Inflammatory macrophage (primary cell): Measurements from ENCODE around the gene TMEM231.
"Not testable (repeated sequence)": the region's sequence is repeated elsewhere in the genome, so short reads cannot be mapped to it uniquely, and the experiment has no call there.

Source experiments
- DNase-seq, 2 donors: peaks; one replicate each; pipeline ENCODE4 v3.0.0-alpha.2; 2020 to 2022

The TMEM231 gene

DNA sequence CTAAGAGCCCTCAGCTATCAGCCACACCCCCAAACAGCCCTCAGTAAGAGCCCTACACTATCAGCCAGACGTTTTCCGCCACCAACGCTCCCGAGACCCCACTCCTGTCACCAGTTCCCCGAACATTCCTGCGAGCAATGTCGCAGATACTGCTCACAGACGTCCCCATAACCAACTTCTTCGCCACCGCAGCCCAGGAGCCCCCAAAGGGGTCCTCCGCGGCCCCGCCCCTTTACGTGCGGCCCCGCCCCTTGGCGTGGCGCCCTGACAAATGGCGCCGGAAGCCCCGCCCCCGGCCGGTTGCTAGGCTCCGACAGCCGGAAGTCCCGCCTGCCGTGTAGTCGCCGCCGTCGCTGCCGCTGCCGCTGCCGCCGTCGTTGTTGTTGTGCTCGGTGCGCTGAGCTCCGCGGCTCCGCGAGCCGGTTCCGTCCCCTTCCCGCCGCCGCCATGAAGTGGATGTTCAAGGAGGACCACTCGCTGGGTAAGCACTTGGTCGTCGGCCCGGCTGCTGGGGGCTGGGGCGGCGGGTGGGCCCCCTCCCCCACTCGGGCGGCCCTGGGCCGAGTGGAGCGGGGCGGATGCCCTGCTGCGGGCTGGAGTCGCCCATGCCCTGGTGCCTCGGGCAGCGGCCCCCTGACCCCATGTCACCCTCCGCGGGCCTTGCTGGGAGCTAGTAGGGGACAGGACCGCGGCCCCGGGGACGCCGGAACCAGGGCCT, 10.1 kb upstream of the TMEM231 start, which contains the start of gene GABARAPL2:
TSS of gene GABARAPL2 (plus strand) at position 340 of the 718 bp plus-strand sequence. CDS start at position 448, 108 bp downstream.
- DNase-seq, result peak; percentile 87 to 93

DNA sequence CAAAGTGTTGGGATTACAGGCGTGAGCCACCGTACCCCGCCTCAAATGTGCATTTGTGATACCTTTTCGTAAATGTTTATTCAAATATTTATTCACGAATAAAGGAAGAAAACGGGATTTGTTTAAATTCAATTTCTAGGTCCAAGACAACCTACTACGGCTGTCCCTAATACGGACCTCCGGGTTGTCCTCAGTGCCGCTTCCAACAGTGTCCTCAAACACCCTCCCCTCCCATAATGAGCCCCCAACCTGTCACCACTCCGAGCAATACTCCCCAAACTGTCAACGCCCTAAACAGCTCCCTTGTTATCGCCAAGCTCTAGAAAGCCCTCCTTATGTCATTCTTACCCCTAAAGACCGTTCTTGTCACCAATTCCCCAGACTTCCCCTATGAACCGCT, 9.6 kb upstream of the TMEM231 start:
- no peak for DNase-seq

DNA sequence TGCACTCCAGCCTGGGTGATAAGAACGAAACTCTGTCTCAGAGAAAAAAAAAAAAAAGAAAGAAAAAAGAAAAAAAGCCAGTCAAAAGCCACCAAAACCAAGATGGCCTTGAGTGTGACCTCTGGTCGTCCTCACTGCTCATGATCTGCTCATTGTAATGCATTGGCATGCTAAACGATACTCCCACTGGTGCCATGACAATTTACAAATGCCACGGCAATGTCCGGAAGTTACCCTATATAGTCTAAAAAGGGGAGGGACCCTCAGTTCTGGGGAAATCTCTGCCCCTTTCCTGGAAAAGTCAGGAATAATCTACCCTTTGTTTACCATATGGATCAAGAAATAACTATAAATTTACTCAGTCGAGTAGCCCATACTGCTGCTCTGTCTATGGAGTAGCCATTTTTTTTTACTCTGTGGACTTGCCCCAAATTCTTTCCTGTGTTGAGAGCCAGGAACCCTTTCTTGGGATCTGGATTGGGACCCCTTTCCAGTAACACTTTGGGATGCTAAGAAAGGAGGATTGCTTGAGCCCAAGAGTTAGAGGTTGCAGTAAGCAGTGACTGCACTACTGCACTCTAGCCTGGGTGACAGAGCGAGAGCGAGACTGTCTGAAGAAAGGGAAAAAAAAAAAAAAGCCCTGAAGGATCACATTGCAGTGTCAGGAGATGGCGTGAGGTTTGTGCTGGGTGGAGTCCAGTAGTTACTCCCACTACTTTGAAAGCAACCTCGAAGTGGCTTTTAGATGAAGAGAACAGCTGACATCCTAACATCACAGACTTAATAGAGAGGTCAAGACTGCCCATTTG, 3.7 kb upstream of the TMEM231 start:
- no peak for DNase-seq

DNA sequence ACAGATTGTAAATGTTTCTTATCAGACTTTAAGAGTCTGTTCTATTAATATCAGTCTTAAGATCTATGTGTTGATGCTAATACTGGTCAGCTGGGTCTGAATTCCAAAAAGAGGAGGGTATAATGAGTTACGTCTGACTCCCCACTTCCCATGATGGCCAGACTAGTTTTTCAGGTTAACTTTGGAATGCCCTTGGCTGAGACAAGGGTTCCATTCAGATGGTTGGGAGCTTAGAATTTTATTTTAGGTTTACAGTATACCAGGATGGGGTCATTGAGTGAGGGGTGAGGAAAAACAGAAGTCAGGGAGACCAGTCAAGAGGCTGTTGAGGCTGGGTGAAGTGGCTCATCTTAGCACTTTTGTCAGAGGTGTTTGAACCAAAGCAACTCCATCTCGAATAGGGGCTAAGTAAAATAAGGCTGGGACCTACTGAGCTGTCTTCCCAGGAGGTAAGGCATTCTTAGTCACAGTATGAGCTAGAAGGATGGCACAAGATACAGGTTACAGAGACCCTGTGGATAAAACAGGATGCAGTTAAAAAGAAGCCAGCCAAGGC, 2.9 kb upstream of the TMEM231 start:
- DNase-seq, result no peak

DNA sequence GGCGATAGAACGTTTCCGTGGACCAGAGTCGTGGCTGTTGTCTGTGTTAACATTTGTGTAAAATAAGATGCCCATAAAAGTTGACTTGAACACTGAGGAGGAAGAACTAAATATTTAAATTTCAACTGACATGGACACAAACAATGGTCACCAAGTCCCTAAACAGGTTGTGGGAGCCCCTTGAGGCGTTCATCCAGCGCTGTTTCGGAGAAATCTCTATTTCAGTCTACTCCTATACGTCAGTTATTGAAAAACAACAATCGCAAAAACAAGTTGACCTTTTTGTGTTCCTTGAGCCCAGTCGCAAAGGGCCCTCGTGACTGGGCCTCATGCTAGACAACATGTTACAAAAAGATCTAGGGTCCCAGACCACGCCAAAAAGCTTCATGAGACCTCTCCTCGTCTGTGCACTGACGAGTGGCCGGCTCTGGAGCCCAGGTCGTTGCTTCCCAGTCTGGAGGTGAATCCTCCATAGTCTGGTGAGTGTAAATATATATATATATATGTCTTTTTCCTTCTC, 439 bp upstream of the TMEM231 start:
- no peak for DNase-seq

DNA sequence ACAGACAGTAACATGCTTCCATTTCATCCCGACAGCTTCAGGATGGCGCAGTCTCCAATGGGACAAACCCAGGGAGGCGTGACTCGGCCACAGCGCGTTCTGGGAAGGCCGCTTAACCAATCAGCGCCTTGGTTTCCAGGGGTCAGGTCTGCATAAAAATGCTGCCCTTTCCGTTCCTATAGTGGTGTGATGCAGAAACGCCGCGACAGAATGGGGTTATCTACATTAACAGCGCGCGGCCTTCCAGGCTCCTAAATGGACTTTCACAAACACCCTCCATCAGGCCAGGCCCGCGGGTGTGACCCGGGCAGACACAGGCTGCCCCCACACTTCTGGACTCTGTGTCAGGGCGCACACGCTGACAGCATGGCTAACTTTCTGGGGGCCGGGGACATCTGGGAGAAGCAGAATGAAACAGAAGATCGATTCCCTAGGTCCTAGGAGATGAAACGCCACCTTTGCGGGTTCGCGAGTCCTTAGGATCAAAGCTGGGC, 792 bp downstream of the TMEM231 start:
- DNase-seq, result peak; percentile 36 to 62

DNA sequence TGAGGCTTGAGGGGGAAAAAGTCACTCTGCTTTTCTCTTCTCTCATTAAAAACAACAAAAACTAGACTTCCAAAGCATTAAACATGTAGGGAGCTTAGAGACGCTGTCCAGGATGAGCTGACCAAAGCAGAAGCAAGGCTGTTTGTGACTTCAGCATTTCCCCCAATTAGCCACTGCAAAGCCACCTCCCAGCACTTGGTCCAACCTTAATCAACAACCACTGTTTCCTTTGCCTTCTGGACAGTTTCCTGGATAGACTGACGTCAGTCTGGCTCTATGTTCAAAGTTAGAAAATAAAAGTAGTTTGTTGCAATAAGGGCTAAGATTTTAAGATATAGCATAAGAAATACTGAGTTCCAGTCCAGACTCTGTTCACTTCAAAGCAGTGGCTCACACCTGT, 3.1 kb downstream of the TMEM231 start:
- no peak for DNase-seq

DNA sequence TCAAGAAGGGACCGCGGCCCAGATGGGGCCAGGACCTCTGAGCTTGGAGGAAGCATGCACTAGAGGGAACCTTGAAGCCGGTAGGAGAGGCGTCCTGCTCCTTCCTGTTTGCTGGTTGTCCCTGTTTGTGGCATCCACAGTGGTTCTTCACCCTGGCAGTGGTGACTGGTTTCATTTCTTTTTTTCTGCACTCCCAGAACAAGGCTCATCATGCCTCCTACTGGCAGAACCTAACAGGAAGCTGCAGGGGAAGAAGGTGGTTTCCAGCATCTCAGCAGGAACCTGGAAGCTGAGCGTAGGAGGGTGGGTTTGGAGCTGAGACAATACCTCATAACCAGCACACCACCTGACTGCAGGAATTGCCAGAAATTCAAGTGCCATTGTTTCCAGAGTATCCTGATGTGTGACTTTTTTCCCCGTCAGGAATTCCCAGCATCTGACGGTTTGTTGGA, 5.8 kb downstream of the TMEM231 start:
- DNase-seq, result peak; percentile 89 to 94

DNA sequence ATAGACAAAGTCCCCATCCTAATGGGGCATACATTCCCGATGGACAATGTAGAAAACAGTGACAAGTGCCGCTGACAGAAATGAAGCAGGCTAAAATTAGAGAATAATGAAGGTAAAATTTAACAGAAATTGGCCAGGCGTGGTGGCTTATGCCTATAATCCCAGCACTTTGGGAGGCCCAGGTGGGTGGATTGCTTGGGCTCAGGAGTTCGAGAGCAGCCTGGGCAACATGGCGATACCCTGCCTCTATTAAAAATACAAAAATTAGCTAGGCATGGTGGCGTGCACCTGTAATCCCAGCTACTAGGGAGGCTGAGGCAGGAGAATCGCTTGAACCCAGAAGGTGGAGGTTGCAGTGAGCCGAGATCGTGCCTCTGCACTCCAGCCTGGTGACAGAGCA, 7.6 kb downstream of the TMEM231 start:
- DNase-seq, result not testable (repeated sequence)

DNA sequence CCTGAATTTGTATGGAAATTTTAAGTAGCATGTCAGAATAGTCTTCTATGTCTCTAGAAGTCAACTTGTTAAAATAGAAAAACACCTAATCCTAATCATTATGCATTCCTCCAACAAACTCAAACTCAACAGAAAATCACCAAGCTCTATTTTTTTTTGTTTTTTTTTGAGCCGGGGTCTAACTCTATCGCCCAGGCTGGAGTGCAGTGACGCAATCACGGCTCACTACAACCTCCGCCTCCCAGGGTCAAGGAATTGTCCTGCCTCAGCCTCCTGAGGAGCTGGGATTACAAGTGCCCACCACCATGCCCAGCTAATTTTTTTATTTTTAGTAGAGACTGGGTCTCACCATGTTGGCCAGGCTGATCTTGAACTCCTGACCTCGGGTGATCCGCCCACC, 9.8 kb downstream of the TMEM231 start:
- DNase-seq, result no peak

DNA sequence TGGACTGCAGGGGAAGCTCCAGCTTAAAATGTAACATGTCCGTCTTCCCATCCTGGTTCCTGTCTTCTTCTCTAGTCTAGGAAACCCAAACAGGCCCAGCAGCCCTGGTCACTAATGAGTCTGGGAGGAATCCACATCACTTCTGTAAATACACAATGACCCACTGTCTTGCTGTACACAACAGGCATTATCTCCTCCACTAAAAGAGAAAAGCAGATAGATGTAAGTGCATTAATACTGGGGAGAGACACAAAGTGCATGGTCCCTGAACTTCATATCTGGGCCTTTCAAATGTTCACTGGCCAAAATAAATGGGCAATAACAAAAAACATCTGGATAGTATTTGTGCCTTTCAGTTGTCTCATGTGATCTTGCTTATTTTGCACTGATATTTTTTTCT, 10.2 kb downstream of the TMEM231 start:
- DNase-seq, result not testable (repeated sequence)

DNA sequence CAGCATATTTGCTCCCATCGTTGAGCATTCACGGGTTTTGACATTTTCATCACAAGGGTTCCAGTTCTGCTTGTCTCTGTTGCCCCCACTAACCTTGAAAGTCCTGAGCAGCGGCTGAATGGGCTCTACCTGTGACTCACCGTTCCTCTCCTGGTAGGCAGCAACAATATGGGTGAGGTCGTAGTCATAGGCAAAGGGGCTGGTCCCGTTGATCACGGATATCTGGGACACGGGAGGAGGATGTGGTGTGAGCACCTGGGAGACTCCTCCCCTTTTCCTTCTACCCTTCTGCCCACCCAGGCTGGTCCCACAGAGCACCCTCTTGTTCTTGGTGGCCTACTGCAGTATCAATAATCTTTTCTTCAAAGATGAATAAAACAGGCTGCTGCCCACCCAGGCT, 13.6 kb downstream of the TMEM231 start:
- not testable (repeated sequence) for DNase-seq

DNA sequence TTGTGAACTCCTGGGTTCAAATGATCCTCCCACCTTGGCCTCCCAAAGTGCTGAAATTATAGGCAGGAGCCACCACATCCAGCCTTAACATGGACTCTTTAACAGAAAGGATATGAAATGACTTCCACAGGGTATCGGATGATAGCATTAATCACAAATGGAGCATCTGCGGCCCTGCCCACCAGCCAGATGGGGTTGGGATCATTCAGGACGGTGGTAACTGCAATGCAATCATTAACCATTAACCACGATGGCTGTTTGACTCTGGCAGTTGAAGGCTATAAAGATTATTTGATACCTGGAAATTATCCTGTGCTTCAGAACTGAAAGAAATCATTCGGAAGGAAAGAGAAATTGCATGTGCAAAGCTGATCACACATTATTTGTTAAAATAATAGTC, 14.8 kb downstream of the TMEM231 start:
- no peak for DNase-seq

DNA sequence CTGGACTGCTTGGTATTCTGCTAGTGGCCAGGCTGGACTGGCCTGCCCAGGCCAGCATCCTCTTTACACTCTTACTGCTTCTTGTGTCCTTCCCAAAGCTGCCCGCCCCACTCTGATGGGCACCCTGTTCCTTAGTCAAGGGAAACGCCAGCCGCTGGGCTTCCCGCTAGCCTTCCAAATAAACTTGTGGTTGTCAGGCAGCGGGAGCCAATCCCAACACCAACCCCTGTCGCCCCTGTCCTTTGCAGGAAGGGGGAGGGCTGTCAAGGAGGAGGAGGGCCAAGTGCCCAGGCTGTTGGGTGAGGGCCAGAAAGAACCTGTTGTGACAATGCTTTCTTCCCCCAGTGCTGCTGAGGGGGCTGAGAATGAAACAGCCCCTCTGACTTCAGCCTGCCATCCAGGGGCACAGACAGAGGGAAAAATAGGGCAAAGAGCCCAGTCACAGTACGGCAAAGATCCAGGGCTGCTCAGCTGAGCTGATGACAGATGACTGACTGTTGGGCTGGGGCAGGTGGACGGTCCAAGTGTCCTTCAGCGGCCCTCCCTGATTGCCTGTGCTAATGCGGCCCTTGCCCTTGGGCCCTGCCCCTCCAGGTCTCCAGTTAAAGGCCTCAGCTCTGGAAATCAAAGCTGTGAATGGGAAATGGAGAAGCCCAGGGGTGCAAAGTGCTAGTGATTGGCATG, 17.0 kb downstream of the TMEM231 start:
- not testable (repeated sequence) for DNase-seq

DNA sequence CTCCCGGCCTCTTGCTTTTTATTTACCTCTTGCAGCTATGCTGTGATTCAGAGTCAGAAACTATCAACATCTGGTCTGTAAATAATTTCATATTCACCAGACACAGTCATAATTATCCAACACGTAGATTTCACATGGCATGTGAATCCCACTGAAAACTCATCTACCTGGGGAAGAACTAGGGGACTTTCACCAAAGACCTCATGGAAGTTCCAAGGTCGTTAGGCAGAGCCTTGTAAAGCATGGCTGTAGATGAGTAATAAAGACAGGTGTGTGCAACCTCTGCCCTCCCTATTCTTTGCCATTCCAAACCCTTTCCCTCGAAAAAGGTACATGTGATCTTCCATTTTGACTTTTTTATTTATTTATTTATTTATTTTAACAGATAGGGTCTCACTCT, 18.3 kb downstream of the TMEM231 start:
- no peak for DNase-seq

DNA sequence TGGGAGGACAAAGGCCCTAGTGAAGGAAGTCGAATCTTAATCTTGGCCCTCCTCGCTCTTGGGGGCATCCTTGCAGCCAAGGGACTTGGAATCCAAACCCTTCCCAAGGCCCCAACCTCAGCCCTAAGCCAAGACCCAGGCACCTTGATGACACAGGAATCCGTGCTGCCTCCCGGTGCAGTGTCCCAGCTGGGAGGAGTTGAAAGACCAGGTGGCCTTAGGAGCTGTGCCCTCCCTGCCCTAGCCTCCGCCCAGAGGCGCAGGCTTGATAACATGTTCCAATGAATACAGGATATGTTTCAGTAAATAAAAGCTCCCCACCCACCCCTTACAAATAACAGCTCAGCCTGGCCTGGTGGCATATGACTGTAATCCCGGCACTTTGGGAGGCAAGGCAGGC, 20.2 kb downstream of the TMEM231 start, which contains the start of gene CHST5:
TSS of gene CHST5 (minus strand) at position 208 of the 400 bp plus-strand sequence. CDS start 5,724 bp downstream, outside the sequence.
- no peak for DNase-seq

DNA sequence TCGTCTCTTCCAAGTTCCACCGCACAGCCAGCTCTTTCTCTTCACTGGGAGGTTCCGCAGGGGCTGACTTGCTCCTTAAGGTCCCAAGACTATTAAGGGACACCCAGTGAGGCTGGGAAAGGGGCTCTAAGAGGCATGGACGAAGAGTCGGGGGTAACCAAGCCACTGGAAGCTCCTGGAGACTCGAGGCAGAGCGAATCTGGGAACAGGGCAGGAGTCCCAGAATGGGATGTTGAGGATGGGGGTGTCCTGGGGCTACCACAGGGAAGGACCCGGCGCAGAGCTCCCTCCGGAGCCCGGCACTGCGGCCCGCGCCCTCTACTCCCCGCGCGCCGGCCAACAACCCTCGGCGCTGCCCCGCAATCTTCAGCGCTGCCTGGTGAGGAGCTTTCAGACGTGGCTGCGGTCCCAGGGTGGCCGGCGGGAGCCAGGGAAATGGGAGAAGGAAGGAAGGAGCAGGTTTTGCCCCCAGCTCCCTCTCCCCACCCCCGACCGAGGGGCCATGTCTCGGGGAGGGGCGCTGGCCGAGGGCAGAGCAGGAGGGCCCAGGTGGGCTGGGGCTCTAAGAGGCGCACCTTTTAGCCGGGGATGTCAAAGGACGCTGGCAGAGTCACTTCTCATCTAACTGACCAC, 20.7 kb downstream of the TMEM231 start:
- no peak for DNase-seq

DNA sequence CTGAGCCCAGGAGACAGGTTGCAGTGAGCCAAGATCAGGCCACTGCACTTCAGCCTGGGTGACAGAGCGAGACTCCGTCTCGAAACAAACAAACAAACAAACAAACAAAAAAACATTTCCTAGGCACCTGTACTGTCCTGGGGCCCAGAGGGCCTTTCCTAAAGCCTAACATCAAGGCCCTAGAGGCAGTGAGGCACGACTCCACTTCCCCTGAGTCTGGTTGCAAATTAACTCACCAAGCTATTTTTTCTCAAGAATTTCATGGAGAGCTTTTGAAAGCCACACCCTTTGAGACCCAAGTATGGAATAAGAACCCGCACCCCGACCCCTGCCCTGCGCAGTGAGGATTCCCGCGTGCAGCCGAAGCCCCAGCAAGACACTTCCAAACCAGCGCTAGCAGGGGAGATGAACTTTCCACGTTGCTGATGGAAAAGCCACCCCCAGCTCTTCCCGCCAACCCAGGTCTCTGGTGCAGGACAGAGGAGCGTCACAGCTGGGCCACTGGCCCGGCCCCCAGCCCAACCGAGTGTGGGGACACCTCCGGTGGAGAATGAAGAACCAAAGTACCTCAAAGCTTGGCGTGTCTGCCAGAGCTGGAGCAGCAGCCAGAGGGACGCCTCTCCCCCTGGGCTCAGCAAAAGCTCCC, 21.4 kb downstream of the TMEM231 start:
- DNase-seq, result no peak

DNA sequence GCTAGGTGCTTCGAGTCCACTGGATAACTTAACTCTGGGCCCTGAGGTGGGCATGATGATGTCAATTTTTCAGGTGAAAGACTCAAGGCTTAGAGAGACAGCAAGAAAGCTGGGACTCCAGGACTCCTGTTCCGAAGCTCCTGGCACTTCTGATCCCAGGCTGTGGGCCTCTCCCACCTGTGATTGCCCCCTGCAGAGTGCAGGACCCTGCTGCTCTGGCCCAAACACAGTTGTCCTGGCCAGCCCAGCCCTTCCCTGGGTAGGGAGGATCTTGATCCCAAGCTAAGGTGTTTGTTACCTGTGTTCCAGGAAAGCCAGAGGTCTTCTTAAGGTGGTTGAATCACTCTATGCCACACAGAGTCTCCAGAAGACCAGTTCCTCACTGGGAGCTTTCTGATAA, 23.3 kb downstream of the TMEM231 start:
- DNase-seq, result no peak

DNA sequence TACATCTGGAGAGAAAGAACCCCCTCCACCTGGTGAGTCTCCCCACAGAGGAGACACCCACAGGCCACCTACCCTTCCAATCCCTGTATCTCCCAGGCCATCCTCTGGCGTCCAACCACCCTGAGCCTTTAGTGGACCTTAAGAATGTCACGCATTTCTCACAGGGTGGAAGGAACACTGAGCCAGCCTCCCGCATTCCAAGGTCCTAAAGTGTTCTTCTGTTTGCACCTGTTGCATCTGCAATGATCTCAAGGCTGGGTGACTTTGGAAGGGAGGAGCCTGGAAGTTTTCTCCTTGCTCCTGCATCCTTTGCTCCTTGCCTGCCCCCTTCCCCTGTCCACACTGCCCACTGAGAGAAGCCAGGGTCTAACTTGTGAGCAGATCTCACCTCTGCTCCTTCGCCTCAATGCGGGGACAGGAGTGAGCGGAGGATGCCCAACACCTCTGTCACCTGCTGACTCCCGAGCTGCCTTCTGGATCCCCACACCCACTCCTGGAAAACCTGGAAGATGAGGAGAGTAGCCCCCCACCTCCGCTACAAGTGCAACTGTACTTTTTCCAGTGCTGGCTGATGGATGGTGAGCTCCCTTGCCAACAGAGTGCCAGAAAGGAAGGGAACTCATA, 23.8 kb downstream of the TMEM231 start:
- DNase-seq, result no peak

DNA sequence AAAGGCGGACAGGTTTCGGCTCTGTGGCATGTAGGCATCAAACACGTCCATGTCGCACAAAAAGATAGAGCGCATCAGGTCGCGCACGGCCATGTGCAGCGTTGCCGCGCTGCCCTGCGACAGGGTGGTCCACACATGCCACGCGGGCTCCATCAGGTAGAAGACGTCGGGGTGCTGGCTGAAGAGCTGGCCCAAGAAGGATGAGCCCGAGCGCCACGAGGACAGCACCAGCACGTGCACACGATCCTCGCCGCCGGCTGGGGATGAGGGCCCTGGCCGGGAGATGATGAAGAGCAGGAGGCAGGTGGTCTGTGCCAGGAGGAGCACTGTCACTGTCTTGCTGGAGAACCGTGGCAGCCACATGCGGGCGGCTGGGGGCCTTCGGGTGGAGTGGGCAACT, 26.1 kb downstream of the TMEM231 start:
- no peak for DNase-seq
